HCT116 (cell line): Measurements from ENCODE around the gene IL17C.

Experiments
- CEBPB ChIP-seq: IDR thresholded peaks from 2 replicates; pipeline ENCODE4 v1.6.1; 2012; ENCODE audit warnings: low read depth
- EZH2 ChIP-seq: fragments of 200-600 bp; sonication (generic); IDR thresholded peaks from 2 replicates; pipeline ENCODE4 v1.6.1; 2017; ENCODE audit warnings: antibody characterized with exemption, mixed run types
- EZH2phosphoT487 ChIP-seq: fragments of 200-600 bp; IDR thresholded peaks from 2 replicates; pipeline ENCODE4 v1.6.1; 2018; ENCODE audit warnings: antibody characterized with exemption, borderline replicate concordance
- FOSL1 ChIP-seq: IDR thresholded peaks from 2 replicates; pipeline ENCODE4 v1.6.1; 2012; ENCODE audit warnings: low read depth
- MAX ChIP-seq: IDR thresholded peaks from 2 replicates; pipeline ENCODE4 v1.6.1; 2012
- POLR2A ChIP-seq: IDR thresholded peaks from 2 replicates; pipeline ENCODE4 v1.7.0; 2011; ENCODE audit warnings: borderline replicate concordance; ENCODE audit not compliant: insufficient read depth, insufficient read length; ENCODE audit errors: extremely low read depth
- SRF ChIP-seq: IDR thresholded peaks from 2 replicates; pipeline ENCODE4 v1.6.1; 2012; ENCODE audit warnings: low read depth
- TCF7L2 ChIP-seq: IDR thresholded peaks from 2 replicates; pipeline ENCODE4 v1.7.0; 2011; ENCODE audit warnings: borderline replicate concordance, inconsistent platforms; ENCODE audit not compliant: insufficient read depth, insufficient read length; ENCODE audit errors: extremely low read depth
- YY1 ChIP-seq: IDR thresholded peaks from 2 replicates; pipeline ENCODE4 v1.6.1; 2011; ENCODE audit warnings: low read length, low read depth, moderate library complexity, mild to moderate bottlenecking; ENCODE audit not compliant: insufficient replicate concordance; ENCODE audit errors: extremely low read depth
- TF ChIP-seq, protein P1 (sequence below): IDR thresholded peaks from 2 replicates; pipeline ENCODE4 v1.6.1; 2012
- TF ChIP-seq, protein P2 (sequence below): IDR thresholded peaks from 2 replicates; pipeline ENCODE4 v1.6.1; 2012; ENCODE audit warnings: low read depth
- TF ChIP-seq, protein P3 (sequence below), 3 experiments: fragments of 200-600 bp in 1 of 3; sonication (generic) in 1 of 3; IDR thresholded peaks in 2 of 3; conservative IDR thresholded peaks in 1 of 3; 2 replicates each; pipeline ENCODE4 v1.5.1; 2012 to 2017; ENCODE audit warnings: low read depth in 2 of 3, low read length in 2 of 3, antibody characterized with exemption in 1 of 3, borderline replicate concordance in 1 of 3, control low read depth in 1 of 3, mild to moderate bottlenecking in 1 of 3, mixed read lengths in 1 of 3, mixed run types in 1 of 3, moderate library complexity in 1 of 3; ENCODE audit not compliant: insufficient read depth in 1 of 3

DNA sequence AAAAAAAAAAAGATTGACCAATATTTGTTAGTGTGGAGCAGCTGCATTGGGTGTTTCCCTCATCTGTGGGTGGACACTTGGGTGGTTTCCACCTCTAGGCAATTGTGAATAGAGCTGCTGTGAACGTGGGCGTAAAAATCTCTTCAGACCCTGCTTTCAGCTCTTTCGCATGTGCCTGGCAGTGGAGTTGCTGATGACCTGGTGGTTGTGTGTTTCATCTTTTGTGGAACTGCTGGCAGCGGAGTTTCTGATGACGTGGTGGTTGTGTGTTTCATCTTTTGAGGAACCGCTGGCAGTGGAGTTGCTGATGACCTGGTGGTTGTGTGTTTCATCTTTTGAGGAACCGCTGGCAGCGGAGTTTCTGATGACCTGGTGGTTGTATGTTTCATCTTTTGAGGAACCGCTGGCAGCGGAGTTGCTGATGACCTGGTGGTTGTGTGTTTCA lies 46.8 kb upstream of the IL17C start:
- TF ChIP-seq MAX (no peak), POLR2A (no peak), EZH2phosphoT487 (no peak), EZH2 (no peak), FOSL1 (no peak), YY1 (no peak), CEBPB (no peak), TCF7L2 (no peak), SRF (no peak)
- TF ChIP-seq, protein P1, sequence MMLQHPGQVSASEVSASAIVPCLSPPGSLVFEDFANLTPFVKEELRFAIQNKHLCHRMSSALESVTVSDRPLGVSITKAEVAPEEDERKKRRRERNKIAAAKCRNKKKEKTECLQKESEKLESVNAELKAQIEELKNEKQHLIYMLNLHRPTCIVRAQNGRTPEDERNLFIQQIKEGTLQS, result no peak
- TF ChIP-seq, protein P2, sequence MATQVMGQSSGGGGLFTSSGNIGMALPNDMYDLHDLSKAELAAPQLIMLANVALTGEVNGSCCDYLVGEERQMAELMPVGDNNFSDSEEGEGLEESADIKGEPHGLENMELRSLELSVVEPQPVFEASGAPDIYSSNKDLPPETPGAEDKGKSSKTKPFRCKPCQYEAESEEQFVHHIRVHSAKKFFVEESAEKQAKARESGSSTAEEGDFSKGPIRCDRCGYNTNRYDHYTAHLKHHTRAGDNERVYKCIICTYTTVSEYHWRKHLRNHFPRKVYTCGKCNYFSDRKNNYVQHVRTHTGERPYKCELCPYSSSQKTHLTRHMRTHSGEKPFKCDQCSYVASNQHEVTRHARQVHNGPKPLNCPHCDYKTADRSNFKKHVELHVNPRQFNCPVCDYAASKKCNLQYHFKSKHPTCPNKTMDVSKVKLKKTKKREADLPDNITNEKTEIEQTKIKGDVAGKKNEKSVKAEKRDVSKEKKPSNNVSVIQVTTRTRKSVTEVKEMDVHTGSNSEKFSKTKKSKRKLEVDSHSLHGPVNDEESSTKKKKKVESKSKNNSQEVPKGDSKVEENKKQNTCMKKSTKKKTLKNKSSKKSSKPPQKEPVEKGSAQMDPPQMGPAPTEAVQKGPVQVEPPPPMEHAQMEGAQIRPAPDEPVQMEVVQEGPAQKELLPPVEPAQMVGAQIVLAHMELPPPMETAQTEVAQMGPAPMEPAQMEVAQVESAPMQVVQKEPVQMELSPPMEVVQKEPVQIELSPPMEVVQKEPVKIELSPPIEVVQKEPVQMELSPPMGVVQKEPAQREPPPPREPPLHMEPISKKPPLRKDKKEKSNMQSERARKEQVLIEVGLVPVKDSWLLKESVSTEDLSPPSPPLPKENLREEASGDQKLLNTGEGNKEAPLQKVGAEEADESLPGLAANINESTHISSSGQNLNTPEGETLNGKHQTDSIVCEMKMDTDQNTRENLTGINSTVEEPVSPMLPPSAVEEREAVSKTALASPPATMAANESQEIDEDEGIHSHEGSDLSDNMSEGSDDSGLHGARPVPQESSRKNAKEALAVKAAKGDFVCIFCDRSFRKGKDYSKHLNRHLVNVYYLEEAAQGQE, result no peak
- TF ChIP-seq, protein P3, sequence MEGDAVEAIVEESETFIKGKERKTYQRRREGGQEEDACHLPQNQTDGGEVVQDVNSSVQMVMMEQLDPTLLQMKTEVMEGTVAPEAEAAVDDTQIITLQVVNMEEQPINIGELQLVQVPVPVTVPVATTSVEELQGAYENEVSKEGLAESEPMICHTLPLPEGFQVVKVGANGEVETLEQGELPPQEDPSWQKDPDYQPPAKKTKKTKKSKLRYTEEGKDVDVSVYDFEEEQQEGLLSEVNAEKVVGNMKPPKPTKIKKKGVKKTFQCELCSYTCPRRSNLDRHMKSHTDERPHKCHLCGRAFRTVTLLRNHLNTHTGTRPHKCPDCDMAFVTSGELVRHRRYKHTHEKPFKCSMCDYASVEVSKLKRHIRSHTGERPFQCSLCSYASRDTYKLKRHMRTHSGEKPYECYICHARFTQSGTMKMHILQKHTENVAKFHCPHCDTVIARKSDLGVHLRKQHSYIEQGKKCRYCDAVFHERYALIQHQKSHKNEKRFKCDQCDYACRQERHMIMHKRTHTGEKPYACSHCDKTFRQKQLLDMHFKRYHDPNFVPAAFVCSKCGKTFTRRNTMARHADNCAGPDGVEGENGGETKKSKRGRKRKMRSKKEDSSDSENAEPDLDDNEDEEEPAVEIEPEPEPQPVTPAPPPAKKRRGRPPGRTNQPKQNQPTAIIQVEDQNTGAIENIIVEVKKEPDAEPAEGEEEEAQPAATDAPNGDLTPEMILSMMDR (IDR thresholded peaks at IDR 0.05 in 2 of 3, conservative IDR thresholded peaks at IDR 0.05 in 1 of 3; ENCODE audit: borderline replicate concordance in 1 of 3, insufficient read depth in 1 of 3, low read depth in 2 of 3, low read length in 2 of 3), result no peak
